ENCODE results near the gene TP73.

Gene TP73

GRCh38 chr1:3711381-3711779, 59.1 kb downstream of the TP73 start:
- H3K9ac ChIP-seq (ENCODE audit: low read length), result no peak overlapping the region
- TF ChIP-seq EZH2phosphoT487 (IDR thresholded peaks at IDR 0.05; ENCODE audit: low read depth) (no peak), CTCF (IDR thresholded peaks at IDR 0.05; ENCODE audit: low read depth, low read length) (no peak)
- H3K4me2 ChIP-seq (ENCODE audit: low read length), result no peak overlapping the region
- no peak overlapping the region for H3K27ac ChIP-seq (ENCODE audit: low read length)
- no peaks in the 10 kb centered on the region for H4K20me1 ChIP-seq (ENCODE audit: insufficient read depth, low read length)
- H3K9me3 ChIP-seq (ENCODE audit: insufficient read depth, low read length), result no peaks in the 10 kb centered on the region
- H2AFZ ChIP-seq (ENCODE audit: low read depth, low read length), result no peak overlapping the region
- H3K36me3 ChIP-seq (replicated peaks; ENCODE audit: low read depth, low read length), result no peaks in the 10 kb centered on the region
- H3K4me1 ChIP-seq (ENCODE audit: low read length), result no peaks in the 10 kb centered on the region
- H3K4me3 ChIP-seq (ENCODE audit: low read length), result no peak overlapping the region
- peaks cover 41% of the 10 kb centered on the region for H3K27me3 ChIP-seq (ENCODE audit: low read depth, low read length)
- no peaks in the 10 kb centered on the region for H3K79me2 ChIP-seq (ENCODE audit: low read length)

GRCh38 chr1:3711780-3712451, 59.6 kb downstream of the TP73 start:
- H4K20me1 ChIP-seq (ENCODE audit: insufficient read depth, low read length), result no peaks in the 10 kb centered on the region
- H3K27me3 ChIP-seq (ENCODE audit: low read depth, low read length), result peaks cover 41% of the 10 kb centered on the region
- no peak overlapping the region for H3K4me3 ChIP-seq (ENCODE audit: low read length)
- no peaks in the 10 kb centered on the region for H3K4me1 ChIP-seq (ENCODE audit: low read length)
- no peak overlapping the region for H3K4me2 ChIP-seq (ENCODE audit: low read length)
- H3K9ac ChIP-seq (ENCODE audit: low read length), result no peak overlapping the region
- H2AFZ ChIP-seq (ENCODE audit: low read depth, low read length), result no peak overlapping the region
- H3K36me3 ChIP-seq (replicated peaks; ENCODE audit: low read depth, low read length), result no peaks in the 10 kb centered on the region
- TF ChIP-seq EZH2phosphoT487 (IDR thresholded peaks at IDR 0.05; ENCODE audit: low read depth) (no peak), CTCF (IDR thresholded peaks at IDR 0.05; ENCODE audit: low read depth, low read length) (no peak)
- no peaks in the 10 kb centered on the region for H3K79me2 ChIP-seq (ENCODE audit: low read length)
- no peaks in the 10 kb centered on the region for H3K9me3 ChIP-seq (ENCODE audit: insufficient read depth, low read length)
- no peak overlapping the region for H3K27ac ChIP-seq (ENCODE audit: low read length)

GRCh38 chr1:3712573-3713535, 60.5 kb downstream of the TP73 start:
- no peak overlapping the region for H3K9ac ChIP-seq (ENCODE audit: low read length)
- no peak overlapping the region for H3K4me3 ChIP-seq (ENCODE audit: low read length)
- H3K4me1 ChIP-seq (ENCODE audit: low read length), result no peaks in the 10 kb centered on the region
- H4K20me1 ChIP-seq (ENCODE audit: insufficient read depth, low read length), result no peaks in the 10 kb centered on the region
- no peaks in the 10 kb centered on the region for H3K9me3 ChIP-seq (ENCODE audit: insufficient read depth, low read length)
- H3K4me2 ChIP-seq (ENCODE audit: low read length), result no peak overlapping the region
- H3K36me3 ChIP-seq (replicated peaks; ENCODE audit: low read depth, low read length), result no peaks in the 10 kb centered on the region
- peaks cover 41% of the 10 kb centered on the region for H3K27me3 ChIP-seq (ENCODE audit: low read depth, low read length)
- H3K27ac ChIP-seq (ENCODE audit: low read length), result no peak overlapping the region
- TF ChIP-seq CTCF (IDR thresholded peaks at IDR 0.05; ENCODE audit: low read depth, low read length), result no peak
- no peak for TF ChIP-seq EZH2phosphoT487 (IDR thresholded peaks at IDR 0.05; ENCODE audit: low read depth)
- H2AFZ ChIP-seq (ENCODE audit: low read depth, low read length), result no peak overlapping the region
- H3K79me2 ChIP-seq (ENCODE audit: low read length), result no peaks in the 10 kb centered on the region

- TF ChIP-seq EZH2phosphoT487 (IDR thresholded peaks at IDR 0.05; ENCODE audit: low read depth) (no peak), CTCF (IDR thresholded peaks at IDR 0.05; ENCODE audit: low read depth, low read length) (no peak)
- Histone ChIP-seq H3K4me2 (ENCODE audit: low read length) (no peak overlapping the region), H3K4me3 (ENCODE audit: low read length) (no peak overlapping the region), H2AFZ (ENCODE audit: low read depth, low read length) (no peak overlapping the region), H3K9ac (ENCODE audit: low read length) (no peak overlapping the region), H3K27me3 (ENCODE audit: low read depth, low read length) (peaks cover 39% of the 10 kb centered on the region), H3K9me3 (ENCODE audit: insufficient read depth, low read length) (no peaks in the 10 kb centered on the region), H4K20me1 (ENCODE audit: insufficient read depth, low read length) (no peaks in the 10 kb centered on the region), H3K79me2 (ENCODE audit: low read length) (no peaks in the 10 kb centered on the region), H3K27ac (ENCODE audit: low read length) (no peak overlapping the region), H3K4me1 (ENCODE audit: low read length) (peaks cover 3% of the 10 kb centered on the region; the same call in 1 of the 2 replicates), H3K36me3 (replicated peaks; ENCODE audit: low read depth, low read length) (no peaks in the 10 kb centered on the region)
These were observed 61.5 kb downstream of the TP73 start for GRCh38 chr1:3713840-3714239.
